HepG2 (cell line): ENCODE measurements around the gene CD300A. TPM values are rescaled to one million over a fixed set of nuclear protein-coding genes. Genes with fewer than 3 reads are reported as not detected.

Source experiments
- ASH2L ChIP-seq: fragments of 300-600, 200-600 bp; sonication (generic); IDR thresholded peaks from 2 replicates; pipeline ENCODE4 v1.7.0; 2017; ENCODE audit warnings: low read depth, mild to moderate bottlenecking, moderate library complexity, mixed read lengths, low read length; ENCODE audit not compliant: insufficient read length
- DNMT1 ChIP-seq: sonication (generic); formaldehyde crosslinking; IDR thresholded peaks from 2 replicates; pipeline ENCODE4 v1.5.1; 2020; ENCODE audit warnings: mild to moderate bottlenecking, missing genetic modification reagents
- ESRRA ChIP-seq: sonication (generic); formaldehyde crosslinking; IDR thresholded peaks from 2 replicates; pipeline ENCODE4 v1.5.1; 2020; ENCODE audit warnings: mild to moderate bottlenecking, low read depth, missing genetic modification reagents
- GMEB2 ChIP-seq: IDR thresholded peaks from 2 replicates; pipeline ENCODE4 v1.6.1; 2016; ENCODE audit warnings: missing biosample characterization, missing genetic modification reagents, low read depth
- HMG20B ChIP-seq: conservative IDR thresholded peaks from 2 replicates; pipeline ENCODE4 v1.6.1; 2016; ENCODE audit warnings: missing genetic modification reagents, missing compliant biosample characterization
- HNF1B ChIP-seq: sonication (generic); formaldehyde crosslinking; IDR thresholded peaks from 2 replicates; pipeline ENCODE4 v1.5.1; 2020; ENCODE audit warnings: mild to moderate bottlenecking, moderate library complexity, missing genetic modification reagents
- KAT7 ChIP-seq: IDR thresholded peaks from 2 replicates; pipeline ENCODE4 v1.6.1; 2018; ENCODE audit warnings: borderline replicate concordance, missing compliant biosample characterization
- KAT8 ChIP-seq: IDR thresholded peaks from 2 replicates; pipeline ENCODE4 v1.6.1; 2016; ENCODE audit warnings: missing genetic modification reagents, missing compliant biosample characterization
- MXI1 ChIP-seq: IDR thresholded peaks from 3 replicates; pipeline ENCODE4 v1.6.1; 2012; ENCODE audit warnings: low read depth, low read length, inconsistent platforms, borderline replicate concordance
- NFE2L2 ChIP-seq: fragments of 150-350 bp; IDR thresholded peaks from 2 replicates; pipeline ENCODE4 v1.6.1; 2014; ENCODE audit warnings: low read length
- NONO ChIP-seq, 2 experiments: fragments of 450-650 bp in 1 of 2; sonication (generic) in 1 of 2; formaldehyde crosslinking in 1 of 2; IDR thresholded peaks in 1 of 2; conservative IDR thresholded peaks in 1 of 2; 2 replicates each; pipeline versions ENCODE4 v1.6.1 to v1.8.0; 2017 to 2022; ENCODE audit warnings: mild to moderate bottlenecking in 1 of 2, missing genetic modification reagents in 1 of 2, moderate library complexity in 1 of 2
- PITX1 ChIP-seq: sonication (generic); formaldehyde crosslinking; IDR thresholded peaks from 2 replicates; pipeline ENCODE4 v1.5.1; 2020; ENCODE audit warnings: mild to moderate bottlenecking, missing genetic modification reagents
- RAD51 ChIP-seq: fragments of 450-650 bp; IDR thresholded peaks from 2 replicates; pipeline ENCODE4 v1.6.1; 2016; ENCODE audit warnings: borderline replicate concordance
- SIX1 ChIP-seq: sonication (generic); formaldehyde crosslinking; IDR thresholded peaks from 2 replicates; pipeline ENCODE4 v1.4.0; 2020; ENCODE audit warnings: missing genetic modification reagents, borderline replicate concordance
- SMAD1 ChIP-seq: sonication (generic); formaldehyde crosslinking; IDR thresholded peaks from 2 replicates; pipeline ENCODE4 v1.4.0; 2020; ENCODE audit warnings: missing genetic modification reagents, low read depth, mild to moderate bottlenecking, borderline replicate concordance
- SMAD9 ChIP-seq: sonication (generic); formaldehyde crosslinking; IDR thresholded peaks from 2 replicates; pipeline ENCODE4 v1.5.1; 2020; ENCODE audit warnings: mild to moderate bottlenecking, missing genetic modification reagents
- THYN1 ChIP-seq: sonication (generic); formaldehyde crosslinking; IDR thresholded peaks from 2 replicates; pipeline ENCODE4 v1.8.1; 2023; ENCODE audit warnings: low read depth, mild to moderate bottlenecking, moderate library complexity, missing genetic modification reagents, borderline replicate concordance
- ZBTB2 ChIP-seq: sonication (generic); formaldehyde crosslinking; IDR thresholded peaks from 2 replicates; pipeline ENCODE4 v1.8.0; 2022; ENCODE audit warnings: low read depth, missing genetic modification reagents
- ZBTB42 ChIP-seq: sonication (generic); formaldehyde crosslinking; IDR thresholded peaks from 2 replicates; pipeline ENCODE4 v1.5.0; 2020; ENCODE audit warnings: mild to moderate bottlenecking, missing genetic modification reagents
- ZFP1 ChIP-seq: IDR thresholded peaks from 2 replicates; pipeline ENCODE4 v1.6.1; 2016
- ZNF160 ChIP-seq: sonication (generic); formaldehyde crosslinking; IDR thresholded peaks from 2 replicates; pipeline ENCODE4 v1.8.0; 2022; ENCODE audit warnings: mild to moderate bottlenecking, inconsistent platforms, missing genetic modification reagents
- ZNF263 ChIP-seq: sonication (generic); formaldehyde crosslinking; IDR thresholded peaks from 2 replicates; pipeline ENCODE4 v1.4.0; 2020; ENCODE audit warnings: missing genetic modification reagents
- ZNF282 ChIP-seq: fragments of 450-650 bp; IDR thresholded peaks from 2 replicates; pipeline ENCODE4 v1.6.1; 2018; ENCODE audit not compliant: partially characterized antibody
- ZNF333 ChIP-seq: sonication (generic); formaldehyde crosslinking; IDR thresholded peaks from 2 replicates; pipeline ENCODE4 v1.4.0; 2020; ENCODE audit warnings: mild to moderate bottlenecking, missing genetic modification reagents, borderline replicate concordance
- ZNF335 ChIP-seq: sonication (generic); formaldehyde crosslinking; IDR thresholded peaks from 2 replicates; pipeline ENCODE4 v1.4.0; 2020; ENCODE audit warnings: missing genetic modification reagents
- ZNF460 ChIP-seq: sonication (generic); formaldehyde crosslinking; IDR thresholded peaks from 2 replicates; pipeline ENCODE4 v1.5.1; 2020; ENCODE audit warnings: missing genetic modification reagents, mild to moderate bottlenecking, borderline replicate concordance
- polyA plus RNA-seq, 8 experiments: library from polyadenylated mRNA; depleted of rRNA in 3 of 8; stranded (reverse) in 7 of 8; unstranded in 1 of 8; fragments of >200 nt; fragmentation: Illumina TruSeq in 4 of 8; extraction: Trizol in 4 of 8; gene quantifications; 2 replicates each; pipeline versions ENCODE4 v1.2.1 to v1.2.3, GENCODE V29; 2011 to 2016; ENCODE audit warnings: low read depth in 4 of 8, missing spikeins in 1 of 8, mixed read lengths in 1 of 8; ENCODE audit not compliant: insufficient read depth in 1 of 8
- total RNA-seq, 5 experiments: library from RNA; depleted of rRNA; stranded (reverse); fragments of >200 nt; fragmentation: Illumina TruSeq; extraction: Trizol; gene quantifications; 2 replicates each; pipeline ENCODE4 v1.2.3, GENCODE V29; 2016; ENCODE audit warnings: low read depth in 1 of 5

Gene CD300A
- total and polyA plus RNA-seq, 2 of the 13 experiments (the other 11 are each of a cell fraction or from before 2014, with no cell fraction given): not detected

GRCh38 chr17:74431568-74432423, 34.6 kb upstream of the CD300A start, which contains the start of gene GPRC5C (continued):
- 0 out of 2 replicates have a peak, but pooled peaks have one; percentile 17 for TF ChIP-seq ZNF335 (CRISPR knock-in tag)
- peak; percentile 30; the same call in 1 of the 2 replicates for TF ChIP-seq SIX1 (CRISPR knock-in tag)
- peak; percentile 66; the same call in 1 of the 2 replicates for TF ChIP-seq ESRRA
- TF ChIP-seq SMAD9 (CRISPR knock-in tag): peak; percentile 51; the same call in 1 of the 2 replicates
- no peak for TF ChIP-seq THYN1 (CRISPR knock-in tag)
- peak; percentile 8 for TF ChIP-seq ASH2L
- TF ChIP-seq DNMT1 (CRISPR knock-in tag): no peak
- no peak for TF ChIP-seq GMEB2 (CRISPR knock-in tag)
- peak; percentile 17; the same call in 1 of the 2 replicates for TF ChIP-seq ZNF263 (CRISPR knock-in tag)
- TF ChIP-seq SMAD1: no peak
- no peak for TF ChIP-seq ZFP1 (CRISPR knock-in tag)
- peak; percentile 97 for TF ChIP-seq ZNF333 (CRISPR knock-in tag)
- 0 out of 2 replicates have a peak, but pooled peaks have one; percentile 48 for TF ChIP-seq ZNF160 (CRISPR knock-in tag)
- no peak for TF ChIP-seq NONO (IDR thresholded peaks at IDR 0.05)
- peak; percentile 86 for TF ChIP-seq NONO (CRISPR knock-in tag; conservative IDR thresholded peaks at IDR 0.05)
- peak; percentile 83 for TF ChIP-seq HNF1B
- peak; percentile 95; the same call in 2 of the 3 replicates for TF ChIP-seq MXI1
- peak; percentile 97 for TF ChIP-seq ZBTB42 (CRISPR knock-in tag)
- TF ChIP-seq HMG20B (CRISPR knock-in tag): peak; percentile 53
- no peak for TF ChIP-seq KAT7 (CRISPR knock-in tag)
- no peak for TF ChIP-seq NFE2L2
- TF ChIP-seq KAT8 (CRISPR knock-in tag): peak; percentile 76
- peak; percentile 63; the same call in 1 of the 2 replicates for TF ChIP-seq ZBTB2 (CRISPR knock-in tag)
- TF ChIP-seq RAD51: no peak
- TF ChIP-seq PITX1: peak; percentile 89
- TF ChIP-seq ZNF460 (CRISPR knock-in tag): no peak; the same call in 1 of the 2 replicates
- no peak for TF ChIP-seq ZNF282
